ENCODE data around the gene SDC1.

SDC1 gene

GRCh38 chr2:20169796-20170703 is 54.9 kb downstream of the SDC1 start:
- no peaks in the 10 kb centered on the region for H3K36me3 Mint-ChIP-seq (ENCODE audit: low read depth)
- H3K4me3 Mint-ChIP-seq = no peak overlapping the region
- peaks cover 4% of the 10 kb centered on the region for H3K27me3 Mint-ChIP-seq
- H3K9me3 Mint-ChIP-seq = no peaks in the 10 kb centered on the region
- no peak overlapping the region for H3K27ac Mint-ChIP-seq
- no peaks in the 10 kb centered on the region for H3K4me1 Mint-ChIP-seq (ENCODE audit: low read depth)

GRCh38 chr2:20168727-20169696 is 55.9 kb downstream of the SDC1 start:
- peaks cover 4% of the 10 kb centered on the region for H3K27me3 Mint-ChIP-seq
- no peaks in the 10 kb centered on the region for H3K9me3 Mint-ChIP-seq
- H3K27ac Mint-ChIP-seq = no peak overlapping the region
- H3K4me3 Mint-ChIP-seq = no peak overlapping the region
- no peaks in the 10 kb centered on the region for H3K36me3 Mint-ChIP-seq (ENCODE audit: low read depth)
- H3K4me1 Mint-ChIP-seq (ENCODE audit: low read depth) = no peaks in the 10 kb centered on the region

GRCh38 chr2:20168048-20168726 is 56.7 kb downstream of the SDC1 start:
- no peak overlapping the region for H3K4me3 Mint-ChIP-seq

GRCh38 chr2:20167356-20167755 is 57.6 kb downstream of the SDC1 start:
- Mint-ChIP-seq H3K27me3 (peaks cover 4% of the 10 kb centered on the region), H3K4me1 (ENCODE audit: low read depth) (no peaks in the 10 kb centered on the region), H3K9me3 (no peaks in the 10 kb centered on the region), H3K27ac (no peak overlapping the region), H3K36me3 (ENCODE audit: low read depth) (no peaks in the 10 kb centered on the region), H3K4me3 (no peak overlapping the region)

More at GRCh38 chr2:20168048-20168726, 56.7 kb downstream of the SDC1 start:
- Mint-ChIP-seq H3K36me3 (ENCODE audit: low read depth) (no peaks in the 10 kb centered on the region), H3K4me1 (ENCODE audit: low read depth) (no peaks in the 10 kb centered on the region), H3K27me3 (peaks cover 4% of the 10 kb centered on the region), H3K27ac (no peak overlapping the region), H3K9me3 (no peaks in the 10 kb centered on the region)

GRCh38 chr2:20165677-20166509 is 59.0 kb downstream of the SDC1 start:
- Mint-ChIP-seq H3K4me1 (ENCODE audit: low read depth) (no peaks in the 10 kb centered on the region), H3K4me3 (no peak overlapping the region), H3K27ac (no peak overlapping the region), H3K36me3 (ENCODE audit: low read depth) (no peaks in the 10 kb centered on the region), H3K9me3 (no peaks in the 10 kb centered on the region), H3K27me3 (peaks cover 4% of the 10 kb centered on the region)

- Mint-ChIP-seq H3K36me3 (ENCODE audit: low read depth) (no peaks in the 10 kb centered on the region), H3K4me1 (ENCODE audit: low read depth) (no peaks in the 10 kb centered on the region), H3K27ac (no peak overlapping the region), H3K4me3 (no peak overlapping the region), H3K27me3 (peaks cover 4% of the 10 kb centered on the region), H3K9me3 (no peaks in the 10 kb centered on the region)
These were observed 60.0 kb downstream of the SDC1 start for GRCh38 chr2:20164734-20165478.

GRCh38 chr2:20164061-20164733 is 60.7 kb downstream of the SDC1 start:
- Mint-ChIP-seq H3K4me3 (no peak overlapping the region), H3K4me1 (ENCODE audit: low read depth) (no peaks in the 10 kb centered on the region), H3K9me3 (no peaks in the 10 kb centered on the region), H3K27me3 (peaks cover 11% of the 10 kb centered on the region), H3K36me3 (ENCODE audit: low read depth) (no peaks in the 10 kb centered on the region), H3K27ac (no peak overlapping the region)

- Mint-ChIP-seq H3K27ac (no peak overlapping the region), H3K4me1 (ENCODE audit: low read depth) (no peaks in the 10 kb centered on the region), H3K9me3 (no peaks in the 10 kb centered on the region), H3K4me3 (no peak overlapping the region), H3K36me3 (ENCODE audit: low read depth) (no peaks in the 10 kb centered on the region), H3K27me3 (peaks cover 18% of the 10 kb centered on the region)
These were observed 65.4 kb downstream of the SDC1 start for GRCh38 chr2:20159411-20160070.

- H3K27ac Mint-ChIP-seq = no peak overlapping the region
- no peak overlapping the region for H3K4me3 Mint-ChIP-seq
- no peaks in the 10 kb centered on the region for H3K9me3 Mint-ChIP-seq
- H3K36me3 Mint-ChIP-seq (ENCODE audit: low read depth) = no peaks in the 10 kb centered on the region
- no peaks in the 10 kb centered on the region for H3K4me1 Mint-ChIP-seq (ENCODE audit: low read depth)
- H3K27me3 Mint-ChIP-seq = peaks cover 32% of the 10 kb centered on the region
These were observed 67.6 kb downstream of the SDC1 start for GRCh38 chr2:20157193-20157891.

- Mint-ChIP-seq H3K4me3 (no peak overlapping the region), H3K4me1 (ENCODE audit: low read depth) (no peaks in the 10 kb centered on the region), H3K27me3 (peaks cover 32% of the 10 kb centered on the region), H3K9me3 (no peaks in the 10 kb centered on the region), H3K36me3 (ENCODE audit: low read depth) (no peaks in the 10 kb centered on the region), H3K27ac (no peak overlapping the region)
These were observed 68.1 kb downstream of the SDC1 start for GRCh38 chr2:20156836-20157192.

GRCh38 chr2:20156076-20156759 is 68.7 kb downstream of the SDC1 start:
- H3K9me3 Mint-ChIP-seq = no peaks in the 10 kb centered on the region
- no peaks in the 10 kb centered on the region for H3K4me1 Mint-ChIP-seq (ENCODE audit: low read depth)
- H3K4me3 Mint-ChIP-seq = no peak overlapping the region
- no peaks in the 10 kb centered on the region for H3K36me3 Mint-ChIP-seq (ENCODE audit: low read depth)
- peaks cover 32% of the 10 kb centered on the region for H3K27me3 Mint-ChIP-seq
- no peak overlapping the region for H3K27ac Mint-ChIP-seq

Data from stimulated activated naive CD8-positive, alpha-beta T cell treated with anti-CD3 and anti-CD28 coated beads, Interleukin-15, Interleukin-2, amounts not matched to agents 100 ng/mL and 50 ng/mL, for 24 hours (primary cell).